HepG2 (cell line): ENCODE data around the gene PRKAR1B. TPM values are rescaled to one million over a fixed set of nuclear protein-coding genes. Genes with fewer than 3 reads are reported as not detected.

ENCODE experiments used
- AHR ChIP-seq: IDR thresholded peaks from 2 replicates; pipeline ENCODE4 v1.6.1; 2018; ENCODE audit warnings: missing genetic modification reagents, missing compliant biosample characterization
- CBFB ChIP-seq: sonication (generic); formaldehyde crosslinking; IDR thresholded peaks from 2 replicates; pipeline ENCODE4 v1.4.0; 2020; ENCODE audit warnings: missing genetic modification reagents
- GFI1 ChIP-seq: sonication (generic); formaldehyde crosslinking; IDR thresholded peaks from 2 replicates; pipeline ENCODE4 v1.5.0; 2020; ENCODE audit warnings: missing genetic modification reagents, mild to moderate bottlenecking, borderline replicate concordance
- HDAC6 ChIP-seq: fragments of 200-600 bp; sonication (generic); IDR thresholded peaks from 2 replicates; pipeline ENCODE4 v1.7.0; 2017; ENCODE audit warnings: mild to moderate bottlenecking, antibody characterized with exemption, low read length, low read depth
- HNRNPH1 ChIP-seq: fragments of 200-400 bp; formaldehyde crosslinking; optimal IDR thresholded peaks from 2 replicates; pipeline ENCODE3; 2017; ENCODE audit warnings: mild to moderate bottlenecking, low read depth, low read length
- HNRNPUL1 ChIP-seq: fragments of 200-400 bp; formaldehyde crosslinking; IDR thresholded peaks from 2 replicates; pipeline ENCODE4 v1.6.1; 2017; ENCODE audit warnings: low read depth, mild to moderate bottlenecking, low read length, moderate library complexity
- JARID2 ChIP-seq: sonication (generic); formaldehyde crosslinking; IDR thresholded peaks from 2 replicates; pipeline ENCODE4 v1.8.1; 2023; ENCODE audit warnings: missing genetic modification reagents, inconsistent platforms; ENCODE audit not compliant: insufficient replicate concordance
- KDM5B ChIP-seq: sonication (generic); formaldehyde crosslinking; IDR thresholded peaks from 2 replicates; pipeline ENCODE4 v1.4.0; 2020; ENCODE audit warnings: missing genetic modification reagents, mild to moderate bottlenecking, borderline replicate concordance
- KLF9 ChIP-seq: IDR thresholded peaks from 2 replicates; pipeline ENCODE4 v1.6.1; 2016; ENCODE audit warnings: low read depth
- MBNL3 ChIP-seq: fragments of 250-450 bp; sonication (Bioruptor Pico); conservative IDR thresholded peaks from 2 replicates; pipeline ENCODE4 v1.8.0; 2022; ENCODE audit warnings: mild to moderate bottlenecking, inconsistent platforms
- MTA3 ChIP-seq: sonication (generic); formaldehyde crosslinking; IDR thresholded peaks from 2 replicates; pipeline ENCODE4 v1.4.0; 2020; ENCODE audit warnings: missing genetic modification reagents
- PHF21A ChIP-seq: sonication (generic); formaldehyde crosslinking; IDR thresholded peaks from 2 replicates; pipeline ENCODE4 v1.5.0; 2020; ENCODE audit warnings: mild to moderate bottlenecking, missing genetic modification reagents
- PTBP1 ChIP-seq: fragments of 200-400 bp; formaldehyde crosslinking; IDR thresholded peaks from 2 replicates; pipeline ENCODE4 v1.6.1; 2018; ENCODE audit warnings: low read length, low read depth; ENCODE audit not compliant: poor library complexity, severe bottlenecking
- REL ChIP-seq: sonication (generic); formaldehyde crosslinking; conservative IDR thresholded peaks from 2 replicates; pipeline ENCODE4 v1.8.0; 2022; ENCODE audit warnings: mild to moderate bottlenecking, missing genetic modification reagents, moderate library complexity
- SALL1 ChIP-seq: sonication (generic); formaldehyde crosslinking; IDR thresholded peaks from 2 replicates; pipeline ENCODE4 v1.8.0; 2022; ENCODE audit warnings: mild to moderate bottlenecking, missing genetic modification reagents
- SMARCC2 ChIP-seq: fragments of 450-650 bp; IDR thresholded peaks from 2 replicates; pipeline ENCODE4 v1.6.1; 2017; ENCODE audit warnings: antibody characterized with exemption, mild to moderate bottlenecking
- TCF7 ChIP-seq: sonication (generic); IDR thresholded peaks from 2 replicates; pipeline ENCODE4 v1.6.1; 2016; ENCODE audit warnings: antibody characterized with exemption, low read depth
- TCF7L2 ChIP-seq: IDR thresholded peaks from 2 replicates; pipeline ENCODE4 v1.6.1; 2011; ENCODE audit warnings: mild to moderate bottlenecking, low read depth, low read length, moderate library complexity
- ZBTB42 ChIP-seq: sonication (generic); formaldehyde crosslinking; IDR thresholded peaks from 2 replicates; pipeline ENCODE4 v1.5.0; 2020; ENCODE audit warnings: mild to moderate bottlenecking, missing genetic modification reagents
- ZBTB49 ChIP-seq: sonication (generic); formaldehyde crosslinking; IDR thresholded peaks from 2 replicates; pipeline ENCODE4 v1.4.0; 2020; ENCODE audit warnings: missing genetic modification reagents, borderline replicate concordance
- ZBTB7A ChIP-seq: sonication (generic); formaldehyde crosslinking; IDR thresholded peaks from 2 replicates; pipeline ENCODE4 v1.8.0; 2022; ENCODE audit warnings: mild to moderate bottlenecking, missing genetic modification reagents
- ZNF317 ChIP-seq: sonication (generic); formaldehyde crosslinking; IDR thresholded peaks from 2 replicates; pipeline ENCODE4 v1.5.0; 2020; ENCODE audit warnings: mild to moderate bottlenecking, missing genetic modification reagents
- ZNF577 ChIP-seq: sonication (generic); formaldehyde crosslinking; IDR thresholded peaks from 2 replicates; pipeline ENCODE4 v1.4.0; 2020; ENCODE audit warnings: mild to moderate bottlenecking, low read depth, missing genetic modification reagents, borderline replicate concordance
- ZZZ3 ChIP-seq: sonication (generic); formaldehyde crosslinking; IDR thresholded peaks from 2 replicates; pipeline ENCODE4 v1.4.0; 2020; ENCODE audit warnings: missing genetic modification reagents, mild to moderate bottlenecking, borderline replicate concordance
- polyA plus RNA-seq, 8 experiments: library from polyadenylated mRNA; depleted of rRNA in 3 of 8; stranded (reverse) in 7 of 8; unstranded in 1 of 8; fragments of >200 nt; fragmentation: Illumina TruSeq in 4 of 8; extraction: Trizol in 4 of 8; gene quantifications; 2 replicates each; pipeline versions ENCODE4 v1.2.1 to v1.2.3, GENCODE V29; 2011 to 2016; ENCODE audit warnings: low read depth in 4 of 8, missing spikeins in 1 of 8, mixed read lengths in 1 of 8; ENCODE audit not compliant: insufficient read depth in 1 of 8
- total RNA-seq, 5 experiments: library from RNA; depleted of rRNA; stranded (reverse); fragments of >200 nt; fragmentation: Illumina TruSeq; extraction: Trizol; gene quantifications; 2 replicates each; pipeline ENCODE4 v1.2.3, GENCODE V29; 2016; ENCODE audit warnings: low read depth in 1 of 5
- TF ChIP-seq, protein P1 (sequence below): IDR thresholded peaks from 2 replicates; pipeline ENCODE4 v1.6.1; 2016
- TF ChIP-seq, protein P2 (sequence below): sonication (generic); formaldehyde crosslinking; IDR thresholded peaks from 2 replicates; pipeline ENCODE4 v1.4.0; 2020; ENCODE audit warnings: mild to moderate bottlenecking, missing genetic modification reagents

PRKAR1B gene
- total and polyA plus RNA-seq, 2 of the 13 experiments (the other 11 are each of a cell fraction or from before 2014, with no cell fraction given) = 7.9 to 28.2 TPM

- no peak for TF ChIP-seq HNRNPH1
- no peak for TF ChIP-seq KDM5B (CRISPR knock-in tag)
- TF ChIP-seq ZBTB7A (CRISPR knock-in tag) = 0 out of 2 replicates have a peak, but pooled peaks have one; percentile 17
- TF ChIP-seq SMARCC2 = no peak
- TF ChIP-seq PHF21A (CRISPR knock-in tag) = peak; percentile 12; the same call in 1 of the 2 replicates
- TF ChIP-seq JARID2 = no peak
- TF ChIP-seq PTBP1 = no peak
- no peak for TF ChIP-seq CBFB
- no peak for TF ChIP-seq HDAC6
- peak; percentile 17; the same call in 1 of the 2 replicates for TF ChIP-seq SALL1 (CRISPR knock-in tag)
- TF ChIP-seq REL = no peak
- TF ChIP-seq AHR = no peak
- TF ChIP-seq ZNF317 (CRISPR knock-in tag) = no peak
- TF ChIP-seq MTA3 = no peak
- TF ChIP-seq, protein P1, sequence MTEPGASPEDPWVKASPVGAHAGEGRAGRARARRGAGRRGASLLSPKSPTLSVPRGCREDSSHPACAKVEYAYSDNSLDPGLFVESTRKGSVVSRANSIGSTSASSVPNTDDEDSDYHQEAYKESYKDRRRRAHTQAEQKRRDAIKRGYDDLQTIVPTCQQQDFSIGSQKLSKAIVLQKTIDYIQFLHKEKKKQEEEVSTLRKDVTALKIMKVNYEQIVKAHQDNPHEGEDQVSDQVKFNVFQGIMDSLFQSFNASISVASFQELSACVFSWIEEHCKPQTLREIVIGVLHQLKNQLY (CRISPR knock-in tag) = no peak
- no peak for TF ChIP-seq HNRNPUL1
- no peak for TF ChIP-seq ZBTB49 (CRISPR knock-in tag)
- no peak for TF ChIP-seq GFI1 (CRISPR knock-in tag)
- TF ChIP-seq MBNL3 (CRISPR knock-in tag) = no peak
- no peak for TF ChIP-seq ZNF577 (CRISPR knock-in tag)
- no peak for TF ChIP-seq KLF9
- TF ChIP-seq, protein P2, sequence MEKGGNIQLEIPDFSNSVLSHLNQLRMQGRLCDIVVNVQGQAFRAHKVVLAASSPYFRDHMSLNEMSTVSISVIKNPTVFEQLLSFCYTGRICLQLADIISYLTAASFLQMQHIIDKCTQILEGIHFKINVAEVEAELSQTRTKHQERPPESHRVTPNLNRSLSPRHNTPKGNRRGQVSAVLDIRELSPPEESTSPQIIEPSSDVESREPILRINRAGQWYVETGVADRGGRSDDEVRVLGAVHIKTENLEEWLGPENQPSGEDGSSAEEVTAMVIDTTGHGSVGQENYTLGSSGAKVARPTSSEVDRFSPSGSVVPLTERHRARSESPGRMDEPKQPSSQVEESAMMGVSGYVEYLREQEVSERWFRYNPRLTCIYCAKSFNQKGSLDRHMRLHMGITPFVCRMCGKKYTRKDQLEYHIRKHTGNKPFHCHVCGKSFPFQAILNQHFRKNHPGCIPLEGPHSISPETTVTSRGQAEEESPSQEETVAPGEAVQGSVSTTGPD (CRISPR knock-in tag) = no peak
- no peak for TF ChIP-seq ZBTB42 (CRISPR knock-in tag)
- 0 out of 2 replicates have a peak, but pooled peaks have one; percentile 33 for TF ChIP-seq ZZZ3 (CRISPR knock-in tag)
- no peak for TF ChIP-seq TCF7
- no peak for TF ChIP-seq TCF7L2
These were observed 109.2 kb downstream of the PRKAR1B start (continued) for GRCh38 chr7:617614-618538.
